MM.1S (cell line): ENCODE measurements around the gene PRRT1.

Experiments used
- CTCF ChIP-seq: fragments of 300-600 bp; sonication (generic); IDR thresholded peaks from 2 replicates; pipeline ENCODE4 v1.5.1; 2016; ENCODE audit warnings: antibody characterized with exemption, low read length, mixed read lengths
- EZH2phosphoT487 ChIP-seq: fragments of 300-600 bp; sonication (generic); IDR thresholded peaks from 2 replicates; pipeline ENCODE4 v1.6.1; 2018; ENCODE audit warnings: antibody characterized with exemption, low read length

- no peak for TF ChIP-seq EZH2phosphoT487
- no peak for TF ChIP-seq CTCF
Measured at GRCh38 chr6:32181915-32182529, 30.3 kb upstream of the PRRT1 start.
